CD14-positive monocyte (primary cell): ENCODE data around the gene GAP43. TPM values are rescaled to one million over a fixed set of nuclear protein-coding genes. Genes with fewer than 3 reads are reported as not detected.

Experiments
- DNase-seq, 3 donors: peaks; one replicate each; pipeline ENCODE4 v3.0.0-alpha.2; 2011 to 2022
- H2AFZ ChIP-seq: 2 replicates; pipeline ENCODE4 v1.6.0; 2012; ENCODE audit warnings: mild to moderate bottlenecking, low read depth, low read length, inconsistent platforms; ENCODE audit not compliant: insufficient read depth, poor library complexity, severe bottlenecking
- H3K27ac ChIP-seq, 2 donors: 1 replicate in 1 of 2; 2 replicates in 1 of 2; pipeline ENCODE4 v1.5.1; 2012 to 2013; ENCODE audit warnings: low read length in 2 of 2, control low read depth in 1 of 2, inconsistent platforms in 1 of 2, low read depth in 1 of 2, mild to moderate bottlenecking in 1 of 2
- H3K27me3 ChIP-seq, 2 donors: one replicate each; pipeline versions ENCODE4 v1.6.0 to v1.6.1; 2011 to 2013; ENCODE audit warnings: low read length in 2 of 2; ENCODE audit not compliant: control insufficient read depth in 2 of 2, insufficient read depth in 2 of 2
- H3K36me3 ChIP-seq, 2 donors: replicated peaks in 1 of 2; 1 replicate in 1 of 2; 2 replicates in 1 of 2; pipeline versions ENCODE4 v1.5.1 to v1.6.1; 2012 to 2013; ENCODE audit warnings: low read length in 2 of 2, control low read depth in 1 of 2, inconsistent platforms in 1 of 2, mild to moderate bottlenecking in 1 of 2; ENCODE audit not compliant: insufficient read depth in 2 of 2, control insufficient read depth in 1 of 2
- H3K4me1 ChIP-seq, 2 donors: 1 replicate in 1 of 2; 2 replicates in 1 of 2; pipeline versions ENCODE4 v1.5.1 to v1.6.1; 2012 to 2013; ENCODE audit warnings: low read length in 2 of 2, control low read depth in 1 of 2, inconsistent platforms in 1 of 2, mild to moderate bottlenecking in 1 of 2, moderate library complexity in 1 of 2; ENCODE audit not compliant: insufficient read depth in 2 of 2, control insufficient read depth in 1 of 2
- H3K4me2 ChIP-seq: replicated peaks from 2 replicates; pipeline ENCODE3; 2012; ENCODE audit warnings: low read length, moderate library complexity, mild to moderate bottlenecking; ENCODE audit not compliant: poor library complexity, severe bottlenecking; ENCODE audit errors: extremely low read depth
- H3K4me3 ChIP-seq, 3 experiments: fragments of 200-600 bp in 1 of 3; sonication (generic) in 1 of 3; replicated peaks in 1 of 3; 1 replicate in 2 of 3; 2 replicates in 1 of 3; pipeline ENCODE4 v1.5.1; 2011 to 2013; ENCODE audit warnings: low read length in 3 of 3, mild to moderate bottlenecking in 3 of 3, control low read depth in 2 of 3, low read depth in 2 of 3, inconsistent platforms in 1 of 3, moderate library complexity in 1 of 3
- H3K79me2 ChIP-seq: 2 replicates; pipeline ENCODE4 v1.6.0; 2012; ENCODE audit warnings: mild to moderate bottlenecking, control low read depth, inconsistent platforms, low read length, moderate library complexity; ENCODE audit not compliant: insufficient read depth
- H3K9ac ChIP-seq: 2 replicates; pipeline ENCODE4 v1.6.0; 2017; ENCODE audit warnings: low read length, mild to moderate bottlenecking; ENCODE audit not compliant: insufficient read depth, poor library complexity, severe bottlenecking
- H3K9me3 ChIP-seq, 2 donors: replicated peaks in 1 of 2; 1 replicate in 1 of 2; 2 replicates in 1 of 2; pipeline versions ENCODE4 v1.5.1 to v1.6.1; 2012 to 2013; ENCODE audit warnings: low read length in 2 of 2, control low read depth in 1 of 2; ENCODE audit not compliant: control insufficient read depth in 1 of 2, insufficient read depth in 1 of 2
- H4K20me1 ChIP-seq: 2 replicates; pipeline ENCODE4 v1.6.0; 2012; ENCODE audit warnings: mild to moderate bottlenecking, low read length, control low read depth, moderate library complexity; ENCODE audit not compliant: insufficient read depth
- H3K27ac Mint-ChIP-seq, 7 donors: one replicate each; pipeline ENCODE4 v1.8.0; 2020; ENCODE audit warnings: mild to moderate bottlenecking in 7 of 7, mixed read lengths in 7 of 7, moderate library complexity in 6 of 7, inconsistent platforms in 2 of 7
- H3K27me3 Mint-ChIP-seq, 3 donors: one replicate each; pipeline ENCODE4 v1.8.0; 2021 to 2022; ENCODE audit warnings: low read depth in 3 of 3, mild to moderate bottlenecking in 3 of 3, mixed read lengths in 3 of 3, moderate library complexity in 3 of 3, inconsistent platforms in 1 of 3
- H3K36me3 Mint-ChIP-seq, 2 donors: one replicate each; pipeline ENCODE4 v1.8.0; 2020; ENCODE audit warnings: mixed read lengths in 2 of 2, inconsistent platforms in 1 of 2, mild to moderate bottlenecking in 1 of 2
- H3K4me1 Mint-ChIP-seq: one replicate; pipeline ENCODE4 v1.8.0; 2020; ENCODE audit warnings: mild to moderate bottlenecking, mixed read lengths
- H3K4me3 Mint-ChIP-seq, 2 donors: one replicate each; pipeline ENCODE4 v1.8.0; 2020; ENCODE audit warnings: mild to moderate bottlenecking in 2 of 2, mixed read lengths in 2 of 2, moderate library complexity in 1 of 2
- H3K9me3 Mint-ChIP-seq, 7 donors: one replicate each; pipeline ENCODE4 v1.8.0; 2020 to 2022; ENCODE audit warnings: mixed read lengths in 7 of 7, mild to moderate bottlenecking in 6 of 7, moderate library complexity in 6 of 7, inconsistent platforms in 2 of 7
- CTCF ChIP-seq: fragments of 200-600 bp; IDR thresholded peaks from one replicate; pipeline ENCODE4 v1.8.0; 2022; ENCODE audit warnings: antibody characterized with exemption, mild to moderate bottlenecking
- WGBS: methylation state at CpG from one replicate; pipeline ENCODE4 v1.1.5; 2013; ENCODE audit warnings: missing lambda C conversion rate; ENCODE audit not compliant: insufficient coverage; 5-methylcytosine and 5-hydroxymethylcytosine counted together
- intact Hi-C, 2 donors: fragments of 100-400 bp; cut with micrococcal nuclease; formaldehyde crosslinking; loops; one replicate each; pipeline versions ENCODE4 v1.15.0 to v1.15.1; 2023
- polyA plus RNA-seq, 3 donors: library from polyadenylated mRNA; depleted of rRNA in 1 of 3; unstranded in 2 of 3; stranded (reverse) in 1 of 3; fragments of 300-500 nt in 2 of 3; fragments of >200 nt in 1 of 3; fragmentation: Illumina TruSeq in 2 of 3; gene quantifications; 1 replicate in 2 of 3; 2 replicates in 1 of 3; pipeline ENCODE4 v1.2.3, GENCODE V29; 2012 to 2021

GAP43 gene
- polyA plus RNA-seq, 3 donors, result not detected

- Mint-ChIP-seq H3K36me3 (no peaks in the 10 kb centered on the region), H3K4me1 (no peaks in the 10 kb centered on the region), H3K4me3 (no peak overlapping the region), H3K27ac (no peak overlapping the region), H3K9me3 (peaks cover 0 to 2% (median 0%) of the 10 kb centered on the region in 7 donors), H3K27me3 (peaks cover 5 to 21% (median 16%) of the 10 kb centered on the region in 3 donors)
- Histone ChIP-seq H3K79me2 (no peaks in the 10 kb centered on the region), H3K9me3 (no peaks in the 10 kb centered on the region), H4K20me1 (no peaks in the 10 kb centered on the region), H2AFZ (no peak overlapping the region), H3K27me3 (peaks cover 9 to 10% of the 10 kb centered on the region in 2 donors), H3K27ac (no peak overlapping the region), H3K4me1 (no peaks in the 10 kb centered on the region), H3K36me3 (no peaks in the 10 kb centered on the region), H3K9ac (no peak overlapping the region), H3K4me2 (no peak overlapping the region), H3K4me3 (no peak overlapping the region)
- DNase-seq, result no peak
- no peak for TF ChIP-seq CTCF
- intact Hi-C loops, result no loop called here
Observed at GRCh38 chr3:115681736-115682135, 58.4 kb downstream of the GAP43 start.

GRCh38 chr3:115683305-115683704 lies 60.0 kb downstream of the GAP43 start:
- Mint-ChIP-seq H3K9me3 (peaks cover 0 to 2% (median 0%) of the 10 kb centered on the region in 7 donors), H3K27ac (no peak overlapping the region), H3K4me3 (no peak overlapping the region), H3K36me3 (no peaks in the 10 kb centered on the region), H3K27me3 (peaks cover 5 to 20% (median 16%) of the 10 kb centered on the region in 3 donors), H3K4me1 (no peaks in the 10 kb centered on the region)
- no peak overlapping the region for H3K4me2 ChIP-seq
- no peaks in the 10 kb centered on the region for H3K9me3 ChIP-seq
- TF ChIP-seq CTCF, result no peak
- no peaks in the 10 kb centered on the region for H4K20me1 ChIP-seq
- H3K27me3 ChIP-seq, result peaks cover 9 to 10% of the 10 kb centered on the region in 2 donors
- H3K4me3 ChIP-seq, result no peak overlapping the region
- DNase-seq, result no peak
- no peaks in the 10 kb centered on the region for H3K4me1 ChIP-seq
- H3K36me3 ChIP-seq, result no peaks in the 10 kb centered on the region
- H3K9ac ChIP-seq, result no peak overlapping the region
- no CpG with 5 or more reads among the region's 1 CpG for WGBS
- H3K27ac ChIP-seq, result no peak overlapping the region
- intact Hi-C loops, result no loop called here
- H2AFZ ChIP-seq, result no peak overlapping the region
- H3K79me2 ChIP-seq, result no peaks in the 10 kb centered on the region
